ENCODE measurements around the gene PCDHGB5.

DNA sequence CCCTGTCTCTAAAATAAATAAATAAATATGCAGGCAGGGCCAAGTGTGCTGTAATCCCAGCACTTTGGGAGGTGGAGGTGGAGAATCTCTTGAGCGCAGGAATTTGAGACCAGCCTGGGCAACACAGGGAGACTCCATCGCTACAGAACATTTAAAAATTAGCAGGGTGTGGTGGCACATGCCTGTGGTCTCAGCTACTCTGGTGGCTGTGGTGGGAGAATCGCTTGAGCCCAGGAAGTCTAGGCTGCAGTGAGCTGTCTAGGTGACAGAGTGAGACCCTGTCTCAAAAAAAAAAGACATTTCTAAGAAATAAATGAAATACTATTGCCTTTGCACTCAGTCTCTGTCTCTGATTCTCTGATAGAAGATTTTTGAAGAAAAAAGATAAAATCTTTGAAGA, 13.8 kb downstream of the PCDHGB5 start:
- TF ChIP-seq, protein P1, sequence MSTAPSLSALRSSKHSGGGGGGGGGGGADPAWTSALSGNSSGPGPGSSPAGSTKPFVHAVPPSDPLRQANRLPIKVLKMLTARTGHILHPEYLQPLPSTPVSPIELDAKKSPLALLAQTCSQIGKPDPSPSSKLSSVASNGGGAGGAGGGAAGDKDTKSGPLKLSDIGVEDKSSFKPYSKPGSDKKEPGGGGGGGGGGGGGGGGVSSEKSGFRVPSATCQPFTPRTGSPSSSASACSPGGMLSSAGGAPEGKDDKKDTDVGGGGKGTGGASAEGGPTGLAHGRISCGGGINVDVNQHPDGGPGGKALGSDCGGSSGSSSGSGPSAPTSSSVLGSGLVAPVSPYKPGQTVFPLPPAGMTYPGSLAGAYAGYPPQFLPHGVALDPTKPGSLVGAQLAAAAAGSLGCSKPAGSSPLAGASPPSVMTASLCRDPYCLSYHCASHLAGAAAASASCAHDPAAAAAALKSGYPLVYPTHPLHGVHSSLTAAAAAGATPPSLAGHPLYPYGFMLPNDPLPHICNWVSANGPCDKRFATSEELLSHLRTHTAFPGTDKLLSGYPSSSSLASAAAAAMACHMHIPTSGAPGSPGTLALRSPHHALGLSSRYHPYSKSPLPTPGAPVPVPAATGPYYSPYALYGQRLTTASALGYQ (CRISPR knock-in tag; IDR thresholded peaks at IDR 0.05), result no peak
- TF ChIP-seq ZC3H4 (CRISPR knock-in tag; IDR thresholded peaks at IDR 0.05; ENCODE audit: borderline replicate concordance) (no peak), SATB2 (CRISPR knock-in tag; IDR thresholded peaks at IDR 0.05) (no peak), MAFK (conservative IDR thresholded peaks at IDR 0.05 in 1 of 2, IDR thresholded peaks at IDR 0.05 in 1 of 2; ENCODE audit: low read length in 2 of 2) (no peak)
